ENCODE measurements around the gene SNCAIP.
"Not testable (repeated sequence)": the region's sequence is repeated elsewhere in the genome, so short reads cannot be mapped to it uniquely, and the experiment has no call there.

SNCAIP gene

GRCh38 chr5:122464191-122464590 is 152.2 kb downstream of the SNCAIP start:
- DNase-seq, result no peak

- DNase-seq, result no peak
These were observed 153.1 kb downstream of the SNCAIP start for GRCh38 chr5:122465031-122465577.

GRCh38 chr5:122465994-122466393 is 154.0 kb downstream of the SNCAIP start:
- DNase-seq, result no peak

- no peak for DNase-seq
These were observed 156.5 kb downstream of the SNCAIP start for GRCh38 chr5:122468351-122469116.

GRCh38 chr5:122469384-122469919 is 157.4 kb downstream of the SNCAIP start:
- no peak for DNase-seq

- DNase-seq, result no peak
These were observed 158.3 kb downstream of the SNCAIP start for GRCh38 chr5:122470365-122470764.

GRCh38 chr5:122471031-122471751 is 159.2 kb downstream of the SNCAIP start:
- DNase-seq, result no peak

- no peak for DNase-seq
These were observed 159.7 kb downstream of the SNCAIP start for GRCh38 chr5:122471752-122472061.

GRCh38 chr5:122473138-122473843 is 161.3 kb downstream of the SNCAIP start:
- DNase-seq, result no peak

- DNase-seq, result no peak
These were observed 161.9 kb downstream of the SNCAIP start for GRCh38 chr5:122473941-122474340.

GRCh38 chr5:122478741-122479442 is 166.9 kb downstream of the SNCAIP start:
- DNase-seq, result no peak

- no peak for DNase-seq
These were observed 168.1 kb downstream of the SNCAIP start for GRCh38 chr5:122480146-122480545.

- no peak for DNase-seq
These were observed 172.1 kb downstream of the SNCAIP start for GRCh38 chr5:122484103-122484502.

GRCh38 chr5:122485226-122485625 is 173.2 kb downstream of the SNCAIP start:
- no peak for DNase-seq

GRCh38 chr5:122486616-122487015 is 174.6 kb downstream of the SNCAIP start:
- not testable (repeated sequence) for DNase-seq

GRCh38 chr5:122490718-122491117 is 178.7 kb downstream of the SNCAIP start:
- no peak for DNase-seq

- DNase-seq, result peak in 1 of 51 donors; percentile 13
These were observed 180.6 kb downstream of the SNCAIP start for GRCh38 chr5:122492675-122493074.

GRCh38 chr5:122493091-122494021 is 181.3 kb downstream of the SNCAIP start:
- peak in 10 of 51 donors; percentile 2 to 31 (median 6) for DNase-seq

- DNase-seq, result no peak
These were observed 182.1 kb downstream of the SNCAIP start for GRCh38 chr5:122494109-122494508.

- peak in 15 of 51 donors; percentile 1 to 36 (median 14) for DNase-seq
These were observed 186.1 kb downstream of the SNCAIP start for GRCh38 chr5:122498163-122498562.
